Measurements from ENCODE around the gene PLXNA2.

DNA sequence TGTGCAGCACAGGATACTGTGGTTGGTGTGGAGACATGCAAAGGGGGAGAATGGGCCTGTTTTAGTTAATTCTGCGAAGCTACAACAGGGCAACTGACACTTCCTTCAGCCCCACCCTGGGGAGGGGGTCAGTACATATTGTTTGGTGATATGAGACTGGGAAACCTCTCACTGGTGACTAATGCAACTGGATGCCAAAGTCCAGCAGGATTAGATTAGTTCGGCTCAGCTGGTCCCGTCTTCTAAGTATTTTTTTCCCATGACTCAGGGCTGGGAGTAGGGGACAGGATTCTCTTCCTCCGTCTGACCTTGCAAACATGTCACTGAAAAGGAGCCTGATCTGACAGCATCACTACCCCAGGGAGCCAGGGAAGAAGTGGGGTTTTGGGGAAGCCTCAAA lies 43.0 kb downstream of the PLXNA2 start:
- no peak for TF ChIP-seq CTCF (IDR thresholded peaks at IDR 0.05)
- TF ChIP-seq EZH2 (IDR thresholded peaks at IDR 0.05), result no peak
